Stimulated activated CD4-positive, alpha-beta T cell treated with anti-CD3 and anti-CD28 coated beads, Interleukin-15, amount 100 ng/mL, for 24 hours (primary cell): ENCODE measurements around the gene AEBP1.
A peak's percentile ranks its signal among the peaks of the same experiment; 100 is the strongest.

Source experiments
- DNase-seq: peaks from one replicate; pipeline ENCODE4 v3.0.0-alpha.2; 2020

AEBP1 gene

GRCh38 chr7:44087911-44088838 is 16.0 kb upstream of the AEBP1 start:
- no peak for DNase-seq

GRCh38 chr7:44093102-44093641 is 11.0 kb upstream of the AEBP1 start:
- DNase-seq, result no peak

DNA sequence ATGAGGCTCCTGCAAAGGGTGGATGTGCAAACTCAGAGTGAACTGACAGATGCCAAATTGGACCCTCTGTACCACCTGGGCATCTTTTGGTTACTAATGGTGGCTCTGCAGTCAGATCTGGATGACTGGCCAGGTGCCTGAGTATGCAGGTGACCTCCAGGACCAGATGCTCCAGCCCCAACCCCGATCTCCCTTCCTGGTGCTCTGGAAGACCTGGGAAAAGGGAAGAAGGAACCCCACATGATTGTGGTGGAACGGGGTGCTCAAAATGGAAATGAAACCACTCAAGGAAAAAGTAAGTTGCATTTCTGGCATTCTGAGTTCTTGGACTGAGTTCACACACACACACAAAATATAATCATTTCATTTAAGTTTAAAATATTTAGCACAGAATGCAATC is 9.8 kb upstream of the AEBP1 start:
- no peak for DNase-seq

- no peak for DNase-seq
Measured at GRCh38 chr7:44094883-44095592, 9.1 kb upstream of the AEBP1 start.

DNA sequence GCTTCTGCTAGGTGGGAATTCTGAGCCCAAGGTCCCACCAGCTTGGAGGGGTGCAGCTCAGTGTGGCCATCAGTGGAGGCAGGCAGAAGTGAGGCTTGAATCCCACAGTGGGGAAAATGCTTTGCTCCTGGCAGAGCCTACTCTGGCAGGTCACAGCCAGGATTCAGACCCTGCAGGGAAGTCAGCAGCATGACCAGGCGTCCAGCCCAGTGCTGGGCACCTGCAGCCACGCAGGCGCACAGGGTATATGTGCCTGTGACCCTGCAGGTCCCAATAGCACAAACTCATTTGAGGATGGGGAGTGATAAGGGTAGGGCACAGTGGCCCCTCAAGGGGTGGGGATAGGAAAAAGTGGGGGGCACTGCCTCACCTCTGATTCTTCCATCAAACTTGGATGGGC is 8.4 kb upstream of the AEBP1 start:
- no peak for DNase-seq

- no peak for DNase-seq
Measured at GRCh38 chr7:44096326-44096881, 7.7 kb upstream of the AEBP1 start.

DNA sequence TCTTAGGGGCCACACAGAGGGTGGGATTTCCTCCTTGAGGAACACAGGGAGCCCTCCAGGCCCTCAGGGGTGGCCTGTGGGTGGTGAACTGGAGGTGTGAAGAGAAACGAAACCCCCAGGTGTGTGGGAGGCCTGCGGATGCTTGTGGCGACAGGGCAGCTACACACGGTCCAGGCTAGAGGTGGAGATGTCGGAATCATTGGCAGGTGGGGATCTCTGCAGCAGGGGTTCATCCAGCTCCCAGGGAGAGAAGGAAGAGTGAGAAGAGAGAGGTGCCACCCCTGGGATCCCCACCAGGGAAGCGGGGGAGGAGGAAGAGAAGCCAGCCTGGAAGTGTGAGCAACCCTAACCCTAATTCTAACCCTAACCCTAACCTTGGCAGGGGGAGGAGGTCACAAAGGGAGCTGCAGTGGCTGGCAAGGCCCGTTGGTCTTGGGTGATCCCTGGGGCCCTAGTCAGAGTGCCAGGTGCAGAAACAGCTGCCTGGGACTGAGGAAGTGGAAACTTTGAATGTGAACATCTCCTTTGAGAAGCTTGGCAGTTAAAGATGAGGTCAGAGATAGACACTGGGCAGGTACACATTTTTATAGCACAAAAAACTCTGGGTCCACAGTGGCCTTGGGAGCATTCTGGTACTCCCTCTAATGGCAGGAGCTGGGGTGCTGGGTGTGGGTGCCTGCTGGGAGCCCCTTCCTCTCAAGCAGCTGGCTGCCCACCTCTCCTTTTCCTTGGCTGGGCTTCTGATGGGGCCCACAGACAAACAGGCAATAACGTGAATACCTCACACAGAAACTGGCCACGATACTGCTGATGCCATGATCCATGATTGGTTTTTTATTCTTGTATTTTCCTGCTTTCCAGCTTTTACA is 6.8 kb upstream of the AEBP1 start:
- peak; percentile 38 for DNase-seq

GRCh38 chr7:44098092-44099068 is 5.8 kb upstream of the AEBP1 start:
- no peak for DNase-seq

DNA sequence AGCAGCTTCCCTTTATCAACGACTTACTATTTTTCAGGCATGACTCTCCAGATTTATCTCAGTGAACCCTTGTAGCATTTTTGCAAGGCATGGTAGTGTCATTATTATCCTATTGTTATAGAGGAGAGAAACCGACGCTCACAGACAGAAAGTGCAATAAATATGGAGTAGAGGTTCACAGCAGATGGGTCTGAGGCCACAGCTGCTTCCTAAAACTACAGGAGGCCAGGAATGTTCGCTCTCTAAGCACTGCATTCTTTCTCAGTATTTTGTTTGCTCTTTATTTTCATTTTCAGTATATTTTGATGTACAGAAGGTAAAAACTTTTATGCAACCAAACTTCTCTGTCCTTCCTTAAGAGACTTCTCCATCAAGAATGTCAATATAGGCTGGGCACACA is 4.5 kb upstream of the AEBP1 start:
- DNase-seq, result no peak

DNA sequence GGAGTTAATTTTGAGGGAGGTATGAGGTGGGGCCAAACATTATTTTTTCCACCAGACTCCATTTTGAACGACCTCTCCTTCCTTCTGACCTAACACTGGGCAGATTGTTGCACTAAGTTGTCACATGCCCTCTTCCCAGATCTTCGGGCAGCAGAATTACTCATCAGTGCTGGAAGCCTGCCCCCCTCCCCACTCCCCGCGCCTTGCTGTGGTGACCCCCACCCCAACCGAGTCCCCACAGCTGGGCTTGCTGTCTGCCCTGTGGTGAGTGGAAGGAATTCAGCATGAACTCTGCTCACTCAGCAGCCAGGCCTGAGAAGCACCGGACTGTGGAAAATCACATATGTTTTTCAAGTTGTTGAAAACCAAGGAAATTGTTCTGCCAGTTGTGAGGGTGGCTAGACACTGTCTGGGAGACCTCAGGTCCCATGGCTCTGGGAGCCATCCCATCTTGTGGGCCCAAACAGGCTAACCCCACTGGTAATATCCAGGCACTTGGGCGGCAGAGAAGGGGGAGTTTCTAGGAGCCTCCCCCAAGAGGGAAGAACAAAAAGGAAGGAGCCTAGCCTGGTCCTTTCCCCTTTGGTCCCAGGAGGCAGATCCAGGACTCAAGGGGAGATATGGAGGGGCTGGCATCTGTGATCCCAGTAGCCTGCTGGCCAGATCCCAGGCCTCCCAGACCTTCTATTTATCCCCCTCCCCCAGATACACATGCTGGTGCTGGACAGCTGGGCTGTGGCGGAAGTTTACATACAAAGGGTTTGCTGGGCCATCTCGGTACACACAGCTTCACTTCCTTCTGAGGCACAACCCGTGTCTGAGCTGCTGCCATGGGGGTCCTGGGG is 3.5 kb upstream of the AEBP1 start:
- DNase-seq, result no peak

DNA sequence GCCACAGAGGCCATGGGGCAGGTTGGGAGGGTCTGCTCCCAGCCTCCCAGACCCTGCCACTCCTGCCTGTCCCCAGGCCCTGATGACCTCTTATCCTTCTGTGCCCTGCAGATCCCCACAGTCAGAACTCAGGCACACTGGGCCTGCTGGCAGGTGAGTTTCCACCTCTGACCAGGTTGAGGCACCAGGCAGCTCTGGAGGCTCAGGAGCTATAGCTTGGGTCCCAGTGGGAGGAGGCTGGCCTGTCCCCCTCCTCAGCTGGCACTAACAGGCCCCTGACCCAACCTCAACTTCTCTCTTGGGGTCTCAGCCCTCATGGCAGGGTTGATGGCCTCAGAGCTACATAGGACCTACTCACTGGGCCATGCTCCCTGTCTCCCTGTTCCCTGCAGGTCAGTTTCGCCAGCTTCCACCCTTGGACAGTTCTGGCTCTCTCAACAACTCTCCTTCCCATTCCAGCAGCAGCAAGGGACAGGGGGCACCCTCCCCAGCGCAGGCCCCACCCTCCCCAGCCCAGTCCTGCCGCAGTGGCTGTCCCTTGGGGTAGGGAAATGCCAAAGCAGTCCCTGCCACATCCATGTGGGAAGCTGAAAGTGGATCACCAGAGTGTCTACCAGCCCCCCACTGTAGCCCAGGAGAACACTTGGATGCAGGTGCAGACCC is 2.7 kb upstream of the AEBP1 start:
- DNase-seq, result no peak

GRCh38 chr7:44101966-44102845 is 1.9 kb upstream of the AEBP1 start:
- DNase-seq, result no peak

DNA sequence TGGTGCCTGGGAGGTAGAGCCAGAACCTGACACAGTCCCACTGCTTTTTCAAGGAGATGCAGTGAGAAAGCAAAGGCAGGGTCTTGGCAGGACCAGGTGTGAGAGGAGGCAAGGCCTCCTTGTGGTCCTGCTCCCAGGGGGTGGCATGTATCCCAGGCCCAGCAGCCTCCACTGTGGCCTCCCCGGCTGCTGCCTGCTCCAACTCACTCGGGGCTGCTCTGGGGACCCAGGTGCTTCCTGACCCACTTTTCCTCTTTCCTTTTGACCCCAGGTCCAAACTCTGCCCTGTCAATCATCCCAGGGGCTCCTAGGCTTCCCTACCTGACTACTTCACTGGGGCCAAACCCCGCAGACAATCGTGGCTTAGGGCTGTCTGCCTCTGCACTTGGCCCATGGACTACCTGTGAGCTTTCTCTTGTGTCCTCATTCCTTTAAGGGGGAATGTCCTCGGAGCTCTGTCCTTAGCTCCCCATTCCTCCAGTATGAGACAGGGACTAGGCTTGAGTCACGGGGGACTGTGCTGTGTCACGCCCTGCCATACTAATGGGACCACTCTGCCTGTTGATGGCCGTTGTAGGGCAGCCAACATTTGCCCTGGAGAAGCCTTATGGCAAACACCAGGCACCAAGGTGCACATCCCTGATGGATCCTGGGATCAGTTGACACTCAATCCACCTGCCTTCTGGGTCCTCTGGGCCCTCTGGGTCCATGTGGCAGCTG is 1.1 kb upstream of the AEBP1 start:
- DNase-seq, result no peak

DNA sequence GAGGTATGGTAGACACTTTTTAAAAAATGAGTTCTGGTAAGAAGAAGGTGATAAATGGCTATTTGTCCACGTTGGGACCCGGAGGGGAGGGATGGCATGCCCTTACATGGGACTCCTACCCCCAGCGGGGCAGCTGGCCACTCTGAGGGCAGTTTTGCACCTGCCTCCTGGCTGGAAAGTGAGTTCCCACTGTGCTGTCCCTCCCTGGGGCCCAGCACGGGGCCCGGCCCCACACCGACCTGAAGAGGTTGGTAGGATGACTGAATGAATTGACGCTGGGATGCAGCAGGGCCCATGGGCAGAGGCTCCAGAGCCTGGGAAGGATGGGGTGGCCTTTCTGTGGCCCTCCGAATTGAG is 601 bp upstream of the AEBP1 start:
- DNase-seq, result no peak

DNA sequence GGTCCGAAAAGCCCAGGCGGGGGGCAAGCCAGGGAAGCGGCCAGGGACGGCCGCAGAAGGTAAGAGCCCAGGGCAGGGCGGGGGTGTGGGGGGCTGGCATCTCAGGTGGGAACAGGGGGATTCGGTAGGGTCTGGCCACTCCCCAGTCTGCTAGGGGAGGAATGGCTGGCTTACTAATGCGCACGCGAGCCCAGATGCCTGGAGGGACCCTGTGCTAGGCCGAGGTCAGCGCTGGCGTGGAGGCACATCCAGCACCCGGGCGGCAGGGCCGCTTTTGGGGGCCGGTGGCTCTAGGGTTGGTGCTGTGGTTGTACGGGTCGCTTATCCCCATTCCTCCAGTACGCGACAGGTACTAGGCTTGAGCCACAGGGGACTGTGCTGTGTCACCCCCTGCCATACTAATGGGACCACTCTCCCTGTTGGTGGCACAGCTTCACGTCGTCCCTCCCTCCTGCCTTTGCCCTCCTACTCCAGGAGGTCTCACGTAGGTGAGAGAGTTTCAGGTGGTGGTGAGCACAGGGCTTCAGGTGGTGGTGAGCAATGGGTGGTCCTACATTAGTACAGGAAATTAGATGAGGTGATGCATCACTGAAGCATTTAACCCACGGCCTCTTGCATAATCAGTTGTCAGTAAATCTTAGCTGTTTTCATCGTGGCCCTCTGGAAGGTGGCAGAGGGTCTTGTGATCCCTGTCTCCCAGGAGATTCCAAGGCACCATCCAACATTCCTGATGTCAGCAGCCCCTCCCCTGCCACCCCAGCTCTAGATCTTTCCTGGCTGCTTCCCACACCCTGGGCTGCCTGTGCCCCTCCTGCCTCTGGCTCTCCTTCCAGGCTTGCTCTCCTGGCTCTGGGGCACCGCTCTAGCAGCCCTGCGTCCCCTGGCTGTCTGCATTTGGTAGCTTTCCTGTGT is 971 bp downstream of the AEBP1 start:
- no peak for DNase-seq

DNA sequence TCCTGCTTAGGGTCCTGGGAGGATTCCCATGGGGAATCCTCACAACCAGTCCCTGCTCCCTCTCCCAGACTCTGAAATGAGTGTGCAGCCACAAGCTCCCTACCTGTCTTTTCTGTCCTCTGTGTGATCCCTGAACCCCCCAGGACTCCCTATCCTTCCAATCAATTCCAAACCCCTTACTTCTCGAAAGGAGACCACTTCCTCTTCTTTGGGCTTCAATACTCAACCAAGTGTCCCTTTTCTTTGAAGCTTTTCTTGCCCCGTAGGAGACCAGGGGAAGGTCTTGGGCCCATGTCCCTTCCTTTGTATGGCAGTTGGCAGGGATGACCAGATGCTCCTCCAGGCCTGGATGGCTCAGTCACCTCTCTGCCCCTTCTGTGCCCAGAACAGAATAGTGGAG is 1.7 kb downstream of the AEBP1 start:
- no peak for DNase-seq
